ENCODE measurements around the gene SNN.

Gene SNN

GRCh38 chr16:11719171-11719570 lies 50.9 kb downstream of the SNN start:
- H3K27ac ChIP-seq, result no peak overlapping the region
- TF ChIP-seq ZFX (IDR thresholded peaks at IDR 0.05; ENCODE audit: borderline replicate concordance), result no peak
- no peak for TF ChIP-seq CTCF (IDR thresholded peaks at IDR 0.05)

DNA sequence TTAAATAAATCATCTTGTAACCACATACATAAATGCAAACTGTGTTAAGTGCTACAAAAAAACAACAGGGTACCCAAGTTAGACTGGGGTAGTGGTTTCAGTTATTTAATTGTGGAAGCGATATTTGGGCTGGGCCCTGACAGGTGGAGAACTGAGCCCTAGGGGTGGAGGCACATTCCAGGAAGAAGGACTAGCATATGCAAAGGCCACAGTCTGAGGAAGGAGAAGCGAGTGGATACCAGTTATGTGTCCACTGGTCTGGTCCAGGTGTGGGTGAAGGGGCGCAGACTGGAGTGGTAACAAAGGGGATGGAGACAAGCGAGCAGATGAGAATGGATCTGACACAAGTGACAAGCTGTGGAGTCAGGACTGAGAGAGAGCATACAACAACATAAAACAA lies 51.5 kb downstream of the SNN start:
- no peak overlapping the region for H3K27ac ChIP-seq
- TF ChIP-seq CTCF (IDR thresholded peaks at IDR 0.05), result no peak
- no peak for TF ChIP-seq ZFX (IDR thresholded peaks at IDR 0.05; ENCODE audit: borderline replicate concordance)

DNA sequence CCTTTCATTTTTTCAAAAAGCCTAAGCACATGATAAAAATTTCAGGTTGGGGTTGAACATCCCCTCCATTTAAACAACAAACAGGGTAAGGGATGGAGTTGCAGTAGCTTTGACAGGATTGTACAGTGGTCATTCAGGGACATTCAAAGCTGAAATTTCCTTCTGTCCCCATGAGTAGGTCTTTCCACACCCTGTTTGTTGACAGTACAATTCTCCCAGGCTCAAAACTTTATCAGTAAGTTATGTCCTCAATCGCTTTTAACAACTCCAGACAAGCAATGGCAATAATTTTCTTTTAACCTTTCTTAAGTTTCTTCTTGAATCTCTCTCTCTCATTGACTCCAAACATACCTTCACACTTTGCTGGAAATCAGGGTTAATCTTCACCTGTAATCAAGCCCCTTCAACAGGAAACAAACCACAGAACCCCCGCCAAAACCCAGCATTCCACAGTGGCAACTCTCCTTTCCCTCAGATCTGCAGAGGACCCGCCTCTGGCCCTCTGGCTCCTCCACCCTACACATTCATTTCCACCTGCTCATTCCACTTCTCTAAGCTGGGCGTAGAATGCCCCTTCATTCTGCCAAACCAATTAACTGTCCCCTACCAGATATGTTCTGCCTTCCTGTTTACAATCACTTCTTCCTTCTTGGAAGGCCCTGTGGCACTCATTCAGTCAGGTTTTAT lies 53.7 kb downstream of the SNN start:
- H3K27ac ChIP-seq, result no peak overlapping the region
- TF ChIP-seq CTCF (IDR thresholded peaks at IDR 0.05) (no peak), ZFX (IDR thresholded peaks at IDR 0.05; ENCODE audit: borderline replicate concordance) (no peak)

- H3K27ac ChIP-seq, result no peak overlapping the region
- TF ChIP-seq ZFX (IDR thresholded peaks at IDR 0.05; ENCODE audit: borderline replicate concordance) (no peak), CTCF (IDR thresholded peaks at IDR 0.05) (no peak)
These were observed 54.2 kb downstream of the SNN start for GRCh38 chr16:11722468-11722808.

- TF ChIP-seq ZFX (IDR thresholded peaks at IDR 0.05; ENCODE audit: borderline replicate concordance) (no peak), CTCF (IDR thresholded peaks at IDR 0.05) (no peak)
- no peak overlapping the region for H3K27ac ChIP-seq
These were observed 57.2 kb downstream of the SNN start for GRCh38 chr16:11725457-11725856.

DNA sequence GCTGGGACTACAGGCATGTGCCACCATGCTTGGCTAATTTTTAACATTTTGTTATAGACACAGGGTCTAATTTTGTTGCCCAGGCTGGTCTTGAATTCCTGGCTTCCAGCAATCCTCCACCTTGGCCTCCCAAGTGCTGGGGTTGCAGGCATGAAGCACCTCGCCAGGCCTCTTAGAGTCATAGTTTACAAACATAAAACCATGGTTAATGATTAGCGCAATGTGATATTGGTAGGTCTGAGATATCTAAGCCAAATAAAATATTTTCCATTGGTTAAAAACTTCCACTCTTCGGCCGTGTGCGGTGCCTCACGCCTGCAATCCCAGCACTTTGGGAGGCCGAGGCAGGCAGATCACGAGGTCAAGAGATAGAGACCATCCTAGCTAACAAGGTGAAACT lies 57.8 kb downstream of the SNN start:
- H3K27ac ChIP-seq, result no peak overlapping the region
- TF ChIP-seq CTCF (IDR thresholded peaks at IDR 0.05), result no peak
- TF ChIP-seq ZFX (IDR thresholded peaks at IDR 0.05; ENCODE audit: borderline replicate concordance), result no peak

GRCh38 chr16:11727796-11728543 lies 59.7 kb downstream of the SNN start:
- no peak overlapping the region for H3K27ac ChIP-seq
- TF ChIP-seq ZFX (IDR thresholded peaks at IDR 0.05; ENCODE audit: borderline replicate concordance) (no peak), CTCF (IDR thresholded peaks at IDR 0.05) (no peak)

Measured in 22Rv1 (cell line).